ENCODE measurements around the gene UBE2K.
A peak's percentile ranks its signal among the peaks of the same experiment; 100 is the strongest.

The UBE2K gene

GRCh38 chr4:39818646-39819045 is 120.7 kb downstream of the UBE2K start:
- Histone ChIP-seq H3K4me1 (peaks cover 0 to 5% (median 0%) of the 10 kb centered on the region in 10 experiments; a peak in 1 of 20 replicates), H3K9ac (no peak overlapping the region), H3K36me3 (peaks cover 14 to 27% (median 21%) of the 10 kb centered on the region in 11 experiments), H3K4me2 (no peak overlapping the region), H3K27me3 (no peaks in the 10 kb centered on the region), H3K9me3 (replicated peaks in 1 of 11) (peaks cover 0 to 5% (median 3%) of the 10 kb centered on the region in 11 experiments; a peak in 8 of 22 replicates), H4K20me1 (peaks cover 0 to 7% (median 0%) of the 10 kb centered on the region in 11 experiments; a peak in 2 of 22 replicates), H3K27ac (no peak overlapping the region), H3K4me3 (no peak overlapping the region)
- no peak for TF ChIP-seq Cebpa-rat (IDR thresholded peaks at IDR 0.05)

DNA sequence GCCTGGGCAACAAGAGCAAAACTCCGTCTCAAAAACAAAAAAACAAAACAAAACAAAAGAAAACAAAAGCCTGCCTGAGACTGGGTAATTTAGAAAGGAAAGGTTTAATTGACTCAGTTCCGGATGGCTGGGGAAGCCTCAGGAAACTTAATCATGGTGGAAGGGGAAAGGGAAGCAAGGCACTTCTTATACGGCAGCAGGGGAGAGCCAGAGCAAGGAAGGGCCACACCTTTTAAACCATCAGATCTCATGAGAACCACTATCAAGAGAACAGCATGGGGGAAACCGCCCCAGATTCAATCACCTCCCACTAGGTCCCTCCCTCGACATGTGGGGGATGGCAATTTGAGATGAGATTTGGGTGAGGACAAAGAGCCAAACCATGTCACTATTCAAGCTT is 122.2 kb downstream of the UBE2K start:
- H3K9ac ChIP-seq = no peak overlapping the region
- peaks cover 0 to 7% (median 0%) of the 10 kb centered on the region in 11 experiments; a peak in 2 of 22 replicates for H4K20me1 ChIP-seq
- H3K4me3 ChIP-seq = no peak overlapping the region
- peaks cover 21 to 41% (median 33%) of the 10 kb centered on the region in 11 experiments for H3K36me3 ChIP-seq
- peaks cover 0 to 6% (median 0%) of the 10 kb centered on the region in 10 experiments; a peak in 6 of 20 replicates for H3K4me1 ChIP-seq
- no peak for TF ChIP-seq Cebpa-rat (IDR thresholded peaks at IDR 0.05)
- no peaks in the 10 kb centered on the region for H3K27me3 ChIP-seq
- no peak overlapping the region for H3K4me2 ChIP-seq
- no peaks in the 10 kb centered on the region for H3K9me3 ChIP-seq (replicated peaks in 1 of 11)
- H3K27ac ChIP-seq = no peak overlapping the region

DNA sequence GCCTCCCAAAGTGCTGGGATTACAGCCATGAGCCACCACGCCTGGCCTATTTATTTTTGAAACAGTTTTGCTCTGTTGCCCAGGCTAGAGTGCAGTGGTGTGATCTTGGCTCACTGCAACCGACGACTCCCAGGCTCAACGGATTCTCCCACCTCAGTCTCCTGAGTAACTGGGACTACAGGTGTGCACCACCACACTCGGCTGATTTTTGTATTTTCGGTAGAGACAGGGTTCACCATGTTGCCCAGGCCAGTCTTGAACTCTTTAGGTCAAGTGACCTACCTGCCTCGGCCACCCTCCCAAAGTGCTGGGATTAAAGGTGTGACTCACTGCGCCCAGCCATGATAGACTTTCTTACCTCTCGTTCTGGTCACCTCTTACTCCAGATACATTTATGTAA is 124.0 kb downstream of the UBE2K start:
- H3K27me3 ChIP-seq = no peaks in the 10 kb centered on the region
- H3K4me3 ChIP-seq = no peak overlapping the region
- H3K4me2 ChIP-seq = no peak overlapping the region
- peaks cover 0 to 21% (median 3%) of the 10 kb centered on the region in 10 experiments; a peak in 8 of 20 replicates for H3K4me1 ChIP-seq
- H4K20me1 ChIP-seq = peaks cover 0 to 7% (median 0%) of the 10 kb centered on the region in 11 experiments; a peak in 2 of 22 replicates
- H3K36me3 ChIP-seq = peaks cover 35 to 59% (median 50%) of the 10 kb centered on the region in 11 experiments
- H3K9me3 ChIP-seq (replicated peaks in 1 of 11) = no peaks in the 10 kb centered on the region
- H3K9ac ChIP-seq = no peak overlapping the region
- no peak overlapping the region for H3K27ac ChIP-seq
- no peak for TF ChIP-seq Cebpa-rat (IDR thresholded peaks at IDR 0.05)

- no peak overlapping the region for H3K27ac ChIP-seq
- H4K20me1 ChIP-seq = peaks cover 0 to 7% (median 0%) of the 10 kb centered on the region in 11 experiments; a peak in 2 of 22 replicates
- no peaks in the 10 kb centered on the region for H3K27me3 ChIP-seq
- no peaks in the 10 kb centered on the region for H3K9me3 ChIP-seq (replicated peaks in 1 of 11)
- H3K4me1 ChIP-seq = peaks cover 0 to 21% (median 3%) of the 10 kb centered on the region in 10 experiments; a peak in 8 of 20 replicates
- H3K4me2 ChIP-seq = no peak overlapping the region
- H3K36me3 ChIP-seq = peaks cover 43 to 66% (median 57%) of the 10 kb centered on the region in 11 experiments
- no peak overlapping the region for H3K4me3 ChIP-seq
- H3K9ac ChIP-seq = no peak overlapping the region
- TF ChIP-seq Cebpa-rat (IDR thresholded peaks at IDR 0.05) = no peak
These were observed 124.7 kb downstream of the UBE2K start for GRCh38 chr4:39822662-39823061.

GRCh38 chr4:39823191-39823590 is 125.3 kb downstream of the UBE2K start:
- H4K20me1 ChIP-seq = peaks cover 0 to 7% (median 0%) of the 10 kb centered on the region in 11 experiments; a peak in 2 of 22 replicates
- H3K9me3 ChIP-seq (replicated peaks in 1 of 11) = no peaks in the 10 kb centered on the region
- H3K36me3 ChIP-seq = peaks cover 48 to 71% (median 63%) of the 10 kb centered on the region in 11 experiments
- H3K9ac ChIP-seq = no peak overlapping the region
- H3K27ac ChIP-seq = no peak overlapping the region
- TF ChIP-seq Cebpa-rat (IDR thresholded peaks at IDR 0.05) = no peak
- no peak overlapping the region for H3K4me3 ChIP-seq
- no peak overlapping the region for H3K4me2 ChIP-seq
- peaks cover 0 to 21% (median 3%) of the 10 kb centered on the region in 10 experiments; a peak in 8 of 20 replicates for H3K4me1 ChIP-seq
- H3K27me3 ChIP-seq = no peaks in the 10 kb centered on the region

- Histone ChIP-seq H3K27ac (peak overlapping the region in 1 of 11 experiments; percentile 31; a peak in 1 of 22 replicates), H3K4me2 (peak overlapping the region in 1 of 11 experiments; percentile 55; a peak in 1 of 22 replicates), H3K4me1 (peaks cover 0 to 21% (median 3%) of the 10 kb centered on the region in 10 experiments; a peak in 8 of 20 replicates), H3K9ac (no peak overlapping the region), H3K9me3 (replicated peaks in 1 of 11) (no peaks in the 10 kb centered on the region), H4K20me1 (0 out of 22 replicates have a peak, but pooled peaks cover 0 to 6% (median 0%) of the 10 kb centered on the region in 11 experiments), H3K4me3 (no peak overlapping the region), H3K36me3 (peaks cover 67 to 90% (median 82%) of the 10 kb centered on the region in 11 experiments), H3K27me3 (no peaks in the 10 kb centered on the region)
- TF ChIP-seq Cebpa-rat (IDR thresholded peaks at IDR 0.05) = no peak
These were observed 127.2 kb downstream of the UBE2K start for GRCh38 chr4:39825090-39825489.

GRCh38 chr4:39825741-39826231 is 127.8 kb downstream of the UBE2K start:
- peak overlapping the region in 1 of 11 experiments; percentile 12; a peak in 1 of 22 replicates for H3K9ac ChIP-seq
- 0 out of 22 replicates have a peak, but pooled peaks cover 0 to 6% (median 0%) of the 10 kb centered on the region in 11 experiments for H4K20me1 ChIP-seq
- H3K9me3 ChIP-seq (replicated peaks in 1 of 11) = no peaks in the 10 kb centered on the region
- H3K4me2 ChIP-seq = peak overlapping the region in 1 of 11 experiments; percentile 55; a peak in 2 of 22 replicates
- no peaks in the 10 kb centered on the region for H3K27me3 ChIP-seq
- H3K27ac ChIP-seq = no peak overlapping the region
- TF ChIP-seq Cebpa-rat (IDR thresholded peaks at IDR 0.05) = no peak
- peaks cover 74 to 97% (median 89%) of the 10 kb centered on the region in 11 experiments for H3K36me3 ChIP-seq
- no peak overlapping the region for H3K4me3 ChIP-seq
- H3K4me1 ChIP-seq = peaks cover 0 to 21% (median 3%) of the 10 kb centered on the region in 10 experiments; a peak in 8 of 20 replicates
